ENCODE data around the gene GSK3A. TPM values are rescaled to one million over a fixed set of nuclear protein-coding genes. Genes with fewer than 3 reads are reported as not detected.

GSK3A gene
- total and polyA plus RNA-seq, 9 of the 15 experiments (the other 6 are each of a cell fraction or from before 2014, with no cell fraction given) = 0.62 to 90.7 (median 33.3) TPM

- TF ChIP-seq, protein P1, sequence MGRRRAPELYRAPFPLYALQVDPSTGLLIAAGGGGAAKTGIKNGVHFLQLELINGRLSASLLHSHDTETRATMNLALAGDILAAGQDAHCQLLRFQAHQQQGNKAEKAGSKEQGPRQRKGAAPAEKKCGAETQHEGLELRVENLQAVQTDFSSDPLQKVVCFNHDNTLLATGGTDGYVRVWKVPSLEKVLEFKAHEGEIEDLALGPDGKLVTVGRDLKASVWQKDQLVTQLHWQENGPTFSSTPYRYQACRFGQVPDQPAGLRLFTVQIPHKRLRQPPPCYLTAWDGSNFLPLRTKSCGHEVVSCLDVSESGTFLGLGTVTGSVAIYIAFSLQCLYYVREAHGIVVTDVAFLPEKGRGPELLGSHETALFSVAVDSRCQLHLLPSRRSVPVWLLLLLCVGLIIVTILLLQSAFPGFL (CRISPR knock-in tag; IDR thresholded peaks at IDR 0.05) = no peak
- TF ChIP-seq PBX2 (CRISPR knock-in tag; IDR thresholded peaks at IDR 0.05; ENCODE audit: low read depth) (no peak), PBX2 (tag; conservative IDR thresholded peaks at IDR 0.05; ENCODE audit: low read depth) (no peak), DPF2 (IDR thresholded peaks at IDR 0.05) (0 out of 2 replicates have a peak, but pooled peaks have one; percentile 29), NUFIP1 (IDR thresholded peaks at IDR 0.05; ENCODE audit: partially characterized antibody) (no peak), PHF8 (IDR thresholded peaks at IDR 0.05; ENCODE audit: borderline replicate concordance, low read length) (no peak), ZNF589 (CRISPR knock-in tag; IDR thresholded peaks at IDR 0.05; ENCODE audit: low read depth) (no peak), HNRNPUL1 (IDR thresholded peaks at IDR 0.05; ENCODE audit: low read length) (no peak), SLC30A9 (CRISPR knock-in tag; IDR thresholded peaks at IDR 0.05) (no peak), HNRNPK (IDR thresholded peaks at IDR 0.05; ENCODE audit: low read depth, low read length, poor library complexity, severe bottlenecking) (no peak), HMGXB4 (CRISPR knock-in tag; IDR thresholded peaks at IDR 0.05) (no peak), E4F1 (CRISPR knock-in tag; IDR thresholded peaks at IDR 0.05; ENCODE audit: borderline replicate concordance) (no peak), RUNX1 (IDR thresholded peaks at IDR 0.05; ENCODE audit: low read depth) (no peak)
- TF ChIP-seq, protein P2, sequence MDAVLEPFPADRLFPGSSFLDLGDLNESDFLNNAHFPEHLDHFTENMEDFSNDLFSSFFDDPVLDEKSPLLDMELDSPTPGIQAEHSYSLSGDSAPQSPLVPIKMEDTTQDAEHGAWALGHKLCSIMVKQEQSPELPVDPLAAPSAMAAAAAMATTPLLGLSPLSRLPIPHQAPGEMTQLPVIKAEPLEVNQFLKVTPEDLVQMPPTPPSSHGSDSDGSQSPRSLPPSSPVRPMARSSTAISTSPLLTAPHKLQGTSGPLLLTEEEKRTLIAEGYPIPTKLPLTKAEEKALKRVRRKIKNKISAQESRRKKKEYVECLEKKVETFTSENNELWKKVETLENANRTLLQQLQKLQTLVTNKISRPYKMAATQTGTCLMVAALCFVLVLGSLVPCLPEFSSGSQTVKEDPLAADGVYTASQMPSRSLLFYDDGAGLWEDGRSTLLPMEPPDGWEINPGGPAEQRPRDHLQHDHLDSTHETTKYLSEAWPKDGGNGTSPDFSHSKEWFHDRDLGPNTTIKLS (IDR thresholded peaks at IDR 0.05; ENCODE audit: borderline replicate concordance, low read depth) = no peak
These were observed 35.3 kb downstream of the GSK3A start (continued) for GRCh38 chr19:42206871-42207755.
